ENCODE results near the gene CRIP2. TPM values are rescaled to one million over a fixed set of nuclear protein-coding genes. Genes with fewer than 3 reads are reported as not detected.

The CRIP2 gene
- total RNA-seq, 1 donor from 2014 or later: 38.3 TPM

DNA sequence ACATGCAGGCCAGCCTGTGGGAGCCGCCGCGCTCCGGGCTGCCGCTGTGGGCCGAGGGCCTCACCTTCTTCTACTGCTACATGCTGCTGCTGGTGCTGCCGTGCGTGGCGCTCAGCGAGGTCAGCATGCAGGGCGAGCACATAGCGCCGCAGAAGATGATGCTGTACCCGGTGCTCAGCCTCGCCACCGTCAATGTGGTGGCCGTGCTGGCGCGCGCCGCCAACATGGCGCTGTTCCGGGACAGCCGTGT lies 54.6 kb downstream of the CRIP2 start:
- TF ChIP-seq, protein P1, sequence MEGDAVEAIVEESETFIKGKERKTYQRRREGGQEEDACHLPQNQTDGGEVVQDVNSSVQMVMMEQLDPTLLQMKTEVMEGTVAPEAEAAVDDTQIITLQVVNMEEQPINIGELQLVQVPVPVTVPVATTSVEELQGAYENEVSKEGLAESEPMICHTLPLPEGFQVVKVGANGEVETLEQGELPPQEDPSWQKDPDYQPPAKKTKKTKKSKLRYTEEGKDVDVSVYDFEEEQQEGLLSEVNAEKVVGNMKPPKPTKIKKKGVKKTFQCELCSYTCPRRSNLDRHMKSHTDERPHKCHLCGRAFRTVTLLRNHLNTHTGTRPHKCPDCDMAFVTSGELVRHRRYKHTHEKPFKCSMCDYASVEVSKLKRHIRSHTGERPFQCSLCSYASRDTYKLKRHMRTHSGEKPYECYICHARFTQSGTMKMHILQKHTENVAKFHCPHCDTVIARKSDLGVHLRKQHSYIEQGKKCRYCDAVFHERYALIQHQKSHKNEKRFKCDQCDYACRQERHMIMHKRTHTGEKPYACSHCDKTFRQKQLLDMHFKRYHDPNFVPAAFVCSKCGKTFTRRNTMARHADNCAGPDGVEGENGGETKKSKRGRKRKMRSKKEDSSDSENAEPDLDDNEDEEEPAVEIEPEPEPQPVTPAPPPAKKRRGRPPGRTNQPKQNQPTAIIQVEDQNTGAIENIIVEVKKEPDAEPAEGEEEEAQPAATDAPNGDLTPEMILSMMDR (conservative IDR thresholded peaks at IDR 0.05): no peak
- no peak overlapping the region for H3K27ac Mint-ChIP-seq (ENCODE audit: unreplicated experiment)
- H3K27me3 Mint-ChIP-seq (ENCODE audit: low read depth): peaks cover 24% of the 10 kb centered on the region
- no peaks in the 10 kb centered on the region for H3K9me3 Mint-ChIP-seq
- no peak for DNase-seq (ENCODE audit: low read depth, low spot score)
- peaks cover 6% of the 10 kb centered on the region for H3K4me1 Mint-ChIP-seq
- H3K4me3 Mint-ChIP-seq: peak overlapping the region; percentile 41
- H3K36me3 Mint-ChIP-seq (ENCODE audit: low read depth): no peaks in the 10 kb centered on the region

Other genes starting within 250 kb of the CRIP2 start
- 33.6 and 36.6 TPM in 2 replicates for gene BTBD6, start 226.3 kb upstream of the CRIP2 start, total RNA-seq
- 50.0 and 51.1 TPM in 2 replicates for gene BRF1, start 173.8 kb upstream of the CRIP2 start, total RNA-seq
- 101 and 104 TPM in 2 replicates for gene PACS2, start 160.1 kb upstream of the CRIP2 start, total RNA-seq
- 4.4 and 5.2 TPM in 2 replicates for gene TEX22, start 76.3 kb upstream of the CRIP2 start, total RNA-seq
- gene MTA1, start 55.0 kb upstream of the CRIP2 start, total RNA-seq: 246 and 251 TPM in 2 replicates
- 3.2 and 4.8 TPM in 2 replicates for gene CRIP1, start 12.1 kb downstream of the CRIP2 start, total RNA-seq
- gene TEDC1, start 16.4 kb downstream of the CRIP2 start, total RNA-seq: 39.6 and 44.9 TPM in 2 replicates
- gene TMEM121, start 51.8 kb downstream of the CRIP2 start, total RNA-seq: 12.3 and 13.9 TPM in 2 replicates